ACC112 (cell line): ENCODE measurements around the gene CDCA4.
"Not testable (repeated sequence)": the region's sequence is repeated elsewhere in the genome, so short reads cannot be mapped to it uniquely, and the experiment has no call there.

Experiments
- H2AFZ ChIP-seq: fragments of 200-600 bp; sonication (generic); one replicate; pipeline ENCODE4 v1.6.0; 2017; ENCODE audit warnings: antibody characterized with exemption, low read length; ENCODE audit not compliant: unreplicated experiment
- H3K27ac ChIP-seq: fragments of 200-600 bp; sonication (generic); 2 replicates; pipeline ENCODE4 v1.5.1; 2014; ENCODE audit warnings: low read depth, mild to moderate bottlenecking, antibody characterized with exemption, low read length, moderate library complexity
- H3K27me3 ChIP-seq: fragments of 200-600 bp; sonication (generic); 2 replicates; pipeline ENCODE4 v1.6.1; 2014; ENCODE audit warnings: mild to moderate bottlenecking, antibody characterized with exemption, low read length, moderate library complexity, mixed read lengths; ENCODE audit not compliant: insufficient read depth
- H3K36me3 ChIP-seq: fragments of 200-600 bp; sonication (generic); 2 replicates; pipeline ENCODE4 v1.6.1; 2016; ENCODE audit warnings: mild to moderate bottlenecking, antibody characterized with exemption, low read length, moderate library complexity, mixed read lengths; ENCODE audit not compliant: insufficient read depth
- H3K4me1 ChIP-seq: fragments of 200-600 bp; sonication (generic); one replicate; pipeline ENCODE4 v1.6.1; 2016; ENCODE audit warnings: low read length, mixed read lengths; ENCODE audit not compliant: insufficient read depth, unreplicated experiment, control insufficient read depth
- H3K4me3 ChIP-seq: fragments of 200-600 bp; sonication (generic); 2 replicates; pipeline ENCODE4 v1.5.1; 2014; ENCODE audit warnings: mild to moderate bottlenecking, low read depth, low read length
- H3K79me2 ChIP-seq: fragments of 200-600 bp; sonication (generic); one replicate; pipeline ENCODE4 v1.6.0; 2016; ENCODE audit warnings: low read length; ENCODE audit not compliant: control insufficient read depth, unreplicated experiment, insufficient read depth

The CDCA4 gene

DNA sequence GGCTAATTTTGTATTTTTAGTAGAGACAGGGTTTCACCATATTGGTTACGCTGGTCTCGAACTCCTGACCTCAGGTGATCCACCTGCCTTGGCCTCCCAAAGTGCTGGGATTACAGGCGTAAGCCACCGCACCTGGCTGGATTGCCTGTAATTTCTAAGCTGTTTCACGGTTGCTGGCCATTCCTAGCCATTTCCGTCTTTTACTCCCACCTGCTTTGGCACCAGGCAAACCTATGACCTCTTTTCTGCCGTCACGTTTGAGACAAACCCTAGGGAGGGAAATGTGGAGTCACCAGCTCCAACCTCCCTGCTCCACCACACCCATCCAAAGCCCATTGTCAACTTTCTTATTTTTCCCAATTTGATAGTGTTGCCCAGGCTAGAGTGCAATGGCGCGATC is 43.1 kb upstream of the CDCA4 start:
- Histone ChIP-seq H3K27me3 (no peaks in the 10 kb centered on the region), H3K79me2 (no peaks in the 10 kb centered on the region), H3K27ac (no peak overlapping the region), H3K4me3 (no peak overlapping the region), H3K36me3 (no peaks in the 10 kb centered on the region), H2AFZ (no peak overlapping the region), H3K4me1 (peaks cover 18% of the 10 kb centered on the region)

GRCh38 chr14:105063506-105063905 is 42.6 kb upstream of the CDCA4 start:
- not testable (repeated sequence) for H3K27me3 ChIP-seq, H2AFZ ChIP-seq, H3K4me3 ChIP-seq, H3K79me2 ChIP-seq, H3K36me3 ChIP-seq, H3K27ac ChIP-seq
- H3K4me1 ChIP-seq: peaks cover 18% of the 10 kb centered on the region

DNA sequence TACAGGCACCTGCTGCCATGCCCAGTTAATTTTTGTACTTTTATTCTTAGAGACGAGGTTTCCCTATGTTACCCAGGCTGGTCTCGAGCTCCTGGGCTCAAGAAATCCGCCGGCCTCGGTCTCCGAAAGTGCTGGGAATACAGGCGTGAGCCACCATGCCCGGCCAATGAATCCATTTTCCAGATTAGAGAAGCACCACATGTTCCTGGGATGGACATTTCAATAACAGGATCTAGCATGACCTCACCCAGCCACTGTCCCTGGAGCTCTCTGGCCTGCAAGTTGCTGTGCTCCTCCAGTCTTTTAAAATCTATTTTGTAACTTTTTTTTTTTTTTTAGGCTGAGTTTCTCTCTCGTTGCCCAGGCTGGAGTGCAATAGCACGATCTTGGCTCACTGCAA is 42.2 kb upstream of the CDCA4 start:
- H3K4me3 ChIP-seq: no peak overlapping the region
- no peaks in the 10 kb centered on the region for H3K27me3 ChIP-seq
- H3K4me1 ChIP-seq: peaks cover 18% of the 10 kb centered on the region
- no peaks in the 10 kb centered on the region for H3K36me3 ChIP-seq
- H3K79me2 ChIP-seq: no peaks in the 10 kb centered on the region
- no peak overlapping the region for H3K27ac ChIP-seq
- H2AFZ ChIP-seq: no peak overlapping the region

GRCh38 chr14:105062048-105062433 is 41.2 kb upstream of the CDCA4 start:
- Histone ChIP-seq H3K36me3 (no peaks in the 10 kb centered on the region), H3K27ac (no peak overlapping the region), H3K4me3 (no peak overlapping the region), H3K27me3 (no peaks in the 10 kb centered on the region), H3K79me2 (no peaks in the 10 kb centered on the region), H2AFZ (no peak overlapping the region), H3K4me1 (peaks cover 10% of the 10 kb centered on the region)

GRCh38 chr14:105061428-105062047 is 40.7 kb upstream of the CDCA4 start:
- Histone ChIP-seq H2AFZ (no peak overlapping the region), H3K27ac (no peak overlapping the region), H3K4me3 (no peak overlapping the region), H3K27me3 (no peaks in the 10 kb centered on the region; the same call in 1 of the 2 replicates), H3K4me1 (peaks cover 7% of the 10 kb centered on the region), H3K36me3 (no peaks in the 10 kb centered on the region), H3K79me2 (no peaks in the 10 kb centered on the region)

DNA sequence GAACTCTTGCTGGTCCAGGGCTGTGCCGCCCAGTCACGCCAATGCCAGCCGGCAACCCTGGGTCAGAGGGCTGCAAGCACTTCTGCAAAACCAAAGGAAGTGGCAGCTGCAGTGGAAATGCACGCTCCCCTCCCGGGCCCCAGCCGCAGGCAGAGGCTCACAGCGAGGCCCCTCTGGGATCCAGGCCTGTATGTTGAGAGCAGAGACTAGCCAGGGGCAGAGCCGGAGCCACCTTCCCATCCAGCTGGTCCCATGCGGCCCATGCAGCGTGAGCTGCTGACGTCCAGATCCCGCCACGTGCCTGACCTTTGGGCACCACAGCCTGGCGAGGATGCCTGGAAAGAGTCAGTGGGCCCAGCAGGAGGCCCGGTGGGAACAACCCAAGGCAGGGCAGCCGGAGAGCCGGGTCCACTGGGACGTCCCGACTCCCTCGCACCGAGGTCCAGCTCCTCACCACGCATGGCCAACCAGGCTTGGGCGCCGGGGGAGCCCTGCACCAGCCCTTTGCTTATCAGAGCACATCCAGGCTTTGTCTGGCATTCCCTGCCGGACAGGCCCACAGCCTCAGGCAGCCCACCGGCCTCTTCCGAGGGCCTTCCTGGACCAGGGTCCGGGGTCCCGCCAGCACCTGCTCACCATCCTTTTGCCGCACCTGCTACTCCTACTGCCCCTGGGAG is 40.0 kb upstream of the CDCA4 start:
- Histone ChIP-seq H3K79me2 (no peaks in the 10 kb centered on the region), H3K4me3 (no peak overlapping the region), H3K27me3 (no peaks in the 10 kb centered on the region; the same call in 1 of the 2 replicates), H3K36me3 (no peaks in the 10 kb centered on the region), H2AFZ (no peak overlapping the region), H3K27ac (no peak overlapping the region), H3K4me1 (peaks cover 7% of the 10 kb centered on the region)

DNA sequence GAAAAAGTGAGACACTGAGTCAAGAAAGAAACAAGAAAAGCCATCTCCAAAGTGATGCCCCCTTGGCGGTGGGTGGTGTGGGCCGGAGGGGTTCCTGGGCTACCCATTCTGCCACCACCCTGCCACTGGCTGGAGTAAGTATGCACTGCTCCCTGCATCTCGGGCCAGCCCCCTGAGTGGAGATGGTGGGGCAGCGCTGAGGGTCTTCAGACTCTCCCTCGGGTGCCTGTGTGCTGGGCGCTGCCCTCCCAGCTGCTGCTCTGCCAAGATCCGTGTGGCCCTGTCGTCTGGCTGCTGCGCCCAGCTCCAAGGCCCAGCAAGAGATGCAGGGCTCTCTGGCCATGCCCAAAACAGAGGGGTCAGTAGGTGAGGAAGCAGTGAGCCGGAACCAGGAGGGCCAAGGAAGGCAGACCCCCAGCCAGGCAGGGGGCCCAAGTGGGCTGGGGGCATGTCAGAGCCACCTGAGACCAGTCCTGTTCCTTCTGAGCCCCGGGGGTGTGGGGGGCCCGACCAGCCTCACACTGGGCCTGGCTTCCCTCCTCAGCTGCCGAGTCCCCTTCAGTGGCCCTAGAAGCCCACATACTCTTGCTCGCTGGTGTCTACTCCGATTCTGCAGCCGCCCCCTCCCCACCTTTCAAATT is 39.2 kb upstream of the CDCA4 start:
- Histone ChIP-seq H2AFZ (no peak overlapping the region), H3K36me3 (no peaks in the 10 kb centered on the region), H3K4me3 (no peak overlapping the region), H3K4me1 (peaks cover 1% of the 10 kb centered on the region), H3K27me3 (no peaks in the 10 kb centered on the region; the same call in 1 of the 2 replicates), H3K79me2 (no peaks in the 10 kb centered on the region), H3K27ac (no peak overlapping the region)

DNA sequence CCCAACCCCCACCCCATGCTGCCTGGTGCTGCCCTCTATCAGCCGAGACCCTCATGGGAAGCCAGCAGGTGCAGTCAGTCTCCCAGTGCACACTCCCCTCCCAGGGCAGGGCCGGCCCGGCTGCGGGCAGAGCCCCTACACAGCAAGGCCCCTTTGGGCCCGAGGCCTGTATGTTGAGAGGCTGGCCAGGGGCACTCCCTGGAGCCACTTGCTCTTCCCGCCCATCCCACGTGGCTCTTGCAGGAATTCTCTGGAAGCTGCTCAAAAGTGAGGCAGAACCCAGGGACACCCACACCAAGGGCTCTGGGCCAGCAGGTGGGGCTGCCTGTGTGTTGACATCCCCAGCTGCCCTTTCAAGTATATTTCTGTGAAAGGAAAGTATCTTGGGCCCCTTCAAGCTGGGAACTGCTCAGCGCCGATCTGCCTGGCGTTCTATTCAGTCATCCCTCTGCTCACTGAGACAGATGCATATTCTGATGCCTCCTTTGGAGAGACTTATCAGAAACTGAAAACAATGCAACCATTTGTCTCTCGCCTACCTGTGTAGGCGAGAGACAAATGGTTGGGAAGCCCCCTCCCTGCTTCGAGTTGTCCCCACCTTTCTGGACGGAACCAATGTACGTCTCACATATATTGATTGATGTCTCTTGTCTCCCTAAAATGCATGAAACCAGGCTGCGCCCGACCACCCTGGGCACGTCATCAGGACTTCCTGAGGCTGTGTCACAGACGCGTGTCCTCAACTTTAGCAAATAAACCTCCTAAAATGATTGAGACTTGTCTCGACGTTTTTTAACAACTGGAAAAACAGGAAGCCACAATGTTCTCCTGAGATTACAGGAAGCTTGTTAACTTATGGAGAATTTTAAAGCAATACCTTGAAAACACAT is 38.4 kb upstream of the CDCA4 start:
- no peaks in the 10 kb centered on the region for H3K79me2 ChIP-seq
- H2AFZ ChIP-seq: no peak overlapping the region
- H3K27me3 ChIP-seq: no peaks in the 10 kb centered on the region; the same call in 1 of the 2 replicates
- H3K27ac ChIP-seq: no peak overlapping the region
- H3K4me3 ChIP-seq: no peak overlapping the region
- H3K36me3 ChIP-seq: no peaks in the 10 kb centered on the region
- no peaks in the 10 kb centered on the region for H3K4me1 ChIP-seq

DNA sequence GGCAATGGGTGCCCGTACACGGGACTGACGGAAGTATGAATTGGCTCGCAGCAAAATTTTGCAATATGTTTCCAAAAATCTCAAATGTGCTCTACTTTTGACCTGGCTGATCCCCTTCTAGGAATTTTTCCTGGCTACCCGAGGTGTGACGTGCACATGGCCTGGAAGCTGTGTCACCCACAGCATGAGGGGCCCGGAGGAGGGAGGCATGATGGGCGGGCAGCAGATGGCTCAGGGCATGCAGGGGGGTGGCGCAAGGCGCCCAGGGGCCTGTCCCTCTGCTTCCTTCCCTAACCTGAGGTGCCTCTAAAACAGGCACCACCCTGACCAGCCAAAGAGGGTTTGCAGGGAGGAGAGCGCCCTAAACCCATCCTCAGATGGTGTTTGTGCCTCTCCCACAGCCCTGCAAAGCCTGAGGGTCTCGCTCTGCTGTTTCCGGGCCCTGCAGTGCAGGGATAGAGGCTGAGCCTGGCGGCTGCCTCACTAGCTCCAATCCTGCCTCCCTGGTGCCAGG is 37.7 kb upstream of the CDCA4 start:
- Histone ChIP-seq H3K27ac (no peak overlapping the region), H2AFZ (no peak overlapping the region), H3K79me2 (no peaks in the 10 kb centered on the region), H3K4me1 (no peaks in the 10 kb centered on the region), H3K36me3 (no peaks in the 10 kb centered on the region), H3K27me3 (no peaks in the 10 kb centered on the region; the same call in 1 of the 2 replicates), H3K4me3 (no peak overlapping the region)

- no peaks in the 10 kb centered on the region for H3K79me2 ChIP-seq
- H3K27ac ChIP-seq: no peak overlapping the region
- no peaks in the 10 kb centered on the region; the same call in 1 of the 2 replicates for H3K27me3 ChIP-seq
- no peaks in the 10 kb centered on the region for H3K4me1 ChIP-seq
- no peak overlapping the region for H2AFZ ChIP-seq
- no peaks in the 10 kb centered on the region for H3K36me3 ChIP-seq
- no peak overlapping the region for H3K4me3 ChIP-seq
Measured at GRCh38 chr14:105056303-105056831, 35.5 kb upstream of the CDCA4 start.
